ENCODE measurements around the gene ANKRD33. TPM values are rescaled to one million over a fixed set of nuclear protein-coding genes. Genes with fewer than 3 reads are reported as not detected.

The ANKRD33 gene
- total RNA-seq, 1 donor from 2014 or later, result not detected

DNA sequence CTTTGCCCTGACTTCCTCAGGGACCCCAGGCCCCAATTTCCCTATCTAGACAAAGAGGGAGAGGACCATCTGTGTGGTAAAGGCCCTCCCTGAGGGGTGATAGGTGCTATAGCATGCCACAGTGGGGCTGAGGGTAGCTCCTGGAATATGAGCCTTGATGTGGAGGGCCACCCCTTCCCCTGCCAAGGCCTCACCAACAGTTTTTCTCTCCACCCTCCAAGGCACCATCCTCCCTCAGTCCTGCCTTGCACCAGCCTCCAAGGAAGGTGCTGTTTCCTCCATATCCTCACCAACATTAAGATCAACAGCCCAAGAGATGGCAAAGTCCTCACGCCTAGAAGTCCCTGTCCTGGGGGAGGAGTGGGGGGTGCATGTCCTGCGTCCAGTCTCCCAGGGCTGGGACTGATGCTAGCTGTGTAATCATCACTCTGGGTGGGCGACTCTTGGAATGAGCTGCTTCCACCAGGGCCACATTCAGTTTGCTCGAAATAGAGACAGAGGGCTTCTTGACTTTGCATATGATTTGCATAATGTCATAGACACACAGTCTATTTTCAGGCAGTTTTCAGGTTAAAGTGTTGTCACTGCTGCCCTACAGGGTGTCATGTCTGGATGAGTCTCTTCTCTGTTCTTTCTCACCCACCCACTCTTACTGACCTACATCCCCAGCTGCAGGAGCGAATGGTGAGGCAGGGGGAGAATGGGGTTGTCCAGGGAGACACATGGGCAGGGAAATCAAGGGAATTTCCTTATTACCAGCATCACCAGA, 36.8 kb downstream of the ANKRD33 start:
- H3K36me3 Mint-ChIP-seq (ENCODE audit: unreplicated experiment), result no peaks in the 10 kb centered on the region
- peaks cover 16% of the 10 kb centered on the region for H3K4me1 Mint-ChIP-seq (ENCODE audit: low read depth, unreplicated experiment)
- no peak overlapping the region for H3K27ac Mint-ChIP-seq (ENCODE audit: unreplicated experiment)
- H3K4me3 Mint-ChIP-seq (ENCODE audit: unreplicated experiment), result no peak overlapping the region
- H3K9me3 Mint-ChIP-seq (ENCODE audit: unreplicated experiment), result no peaks in the 10 kb centered on the region
- TF ChIP-seq, protein P1, sequence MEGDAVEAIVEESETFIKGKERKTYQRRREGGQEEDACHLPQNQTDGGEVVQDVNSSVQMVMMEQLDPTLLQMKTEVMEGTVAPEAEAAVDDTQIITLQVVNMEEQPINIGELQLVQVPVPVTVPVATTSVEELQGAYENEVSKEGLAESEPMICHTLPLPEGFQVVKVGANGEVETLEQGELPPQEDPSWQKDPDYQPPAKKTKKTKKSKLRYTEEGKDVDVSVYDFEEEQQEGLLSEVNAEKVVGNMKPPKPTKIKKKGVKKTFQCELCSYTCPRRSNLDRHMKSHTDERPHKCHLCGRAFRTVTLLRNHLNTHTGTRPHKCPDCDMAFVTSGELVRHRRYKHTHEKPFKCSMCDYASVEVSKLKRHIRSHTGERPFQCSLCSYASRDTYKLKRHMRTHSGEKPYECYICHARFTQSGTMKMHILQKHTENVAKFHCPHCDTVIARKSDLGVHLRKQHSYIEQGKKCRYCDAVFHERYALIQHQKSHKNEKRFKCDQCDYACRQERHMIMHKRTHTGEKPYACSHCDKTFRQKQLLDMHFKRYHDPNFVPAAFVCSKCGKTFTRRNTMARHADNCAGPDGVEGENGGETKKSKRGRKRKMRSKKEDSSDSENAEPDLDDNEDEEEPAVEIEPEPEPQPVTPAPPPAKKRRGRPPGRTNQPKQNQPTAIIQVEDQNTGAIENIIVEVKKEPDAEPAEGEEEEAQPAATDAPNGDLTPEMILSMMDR (IDR thresholded peaks at IDR 0.05; ENCODE audit: partially characterized antibody, unreplicated experiment), result no peak
- peaks cover 4% of the 10 kb centered on the region for H3K27me3 Mint-ChIP-seq (ENCODE audit: unreplicated experiment)
- DNase-seq, result no peak

DNA sequence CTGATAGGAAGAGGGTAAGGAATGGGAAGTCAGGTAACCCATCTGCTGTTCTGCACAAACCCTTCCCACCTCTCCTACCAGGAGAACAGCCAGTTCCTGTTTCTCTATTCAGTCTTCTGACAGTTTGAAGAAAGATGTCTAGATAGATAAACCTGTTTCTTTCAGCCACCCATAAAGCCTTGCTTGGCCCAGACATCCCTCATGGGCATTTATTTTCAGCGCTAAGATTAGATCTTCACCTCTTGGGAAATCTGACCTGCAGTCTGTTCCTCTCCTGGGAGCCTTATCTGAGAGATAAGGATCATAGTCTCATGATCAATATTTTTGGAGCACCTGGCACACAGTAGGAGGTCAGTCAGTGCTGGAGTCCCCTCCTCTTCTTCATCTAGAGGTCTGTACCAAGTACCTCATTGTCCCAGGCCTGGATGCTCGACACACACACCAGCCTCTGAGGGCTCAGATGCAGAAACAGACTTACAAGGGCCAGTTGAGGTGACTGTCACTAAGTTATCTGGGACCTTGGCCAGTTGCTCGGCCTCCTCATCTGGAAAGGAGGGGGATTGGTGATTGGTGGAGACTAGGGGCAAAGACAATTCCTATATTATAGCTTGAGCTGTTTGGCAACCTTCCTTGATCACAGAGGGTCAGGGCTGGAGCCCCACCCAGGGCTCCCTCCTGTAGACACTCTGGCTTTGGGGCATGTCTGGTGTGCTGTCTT, 37.6 kb downstream of the ANKRD33 start:
- Mint-ChIP-seq H3K27ac (ENCODE audit: unreplicated experiment) (no peak overlapping the region), H3K4me3 (ENCODE audit: unreplicated experiment) (no peak overlapping the region), H3K4me1 (ENCODE audit: low read depth, unreplicated experiment) (peaks cover 13% of the 10 kb centered on the region), H3K27me3 (ENCODE audit: unreplicated experiment) (peaks cover 2% of the 10 kb centered on the region), H3K36me3 (ENCODE audit: unreplicated experiment) (no peaks in the 10 kb centered on the region), H3K9me3 (ENCODE audit: unreplicated experiment) (no peaks in the 10 kb centered on the region)
- DNase-seq, result no peak
- TF ChIP-seq, protein P1 (IDR thresholded peaks at IDR 0.05; ENCODE audit: partially characterized antibody, unreplicated experiment), result no peak

DNA sequence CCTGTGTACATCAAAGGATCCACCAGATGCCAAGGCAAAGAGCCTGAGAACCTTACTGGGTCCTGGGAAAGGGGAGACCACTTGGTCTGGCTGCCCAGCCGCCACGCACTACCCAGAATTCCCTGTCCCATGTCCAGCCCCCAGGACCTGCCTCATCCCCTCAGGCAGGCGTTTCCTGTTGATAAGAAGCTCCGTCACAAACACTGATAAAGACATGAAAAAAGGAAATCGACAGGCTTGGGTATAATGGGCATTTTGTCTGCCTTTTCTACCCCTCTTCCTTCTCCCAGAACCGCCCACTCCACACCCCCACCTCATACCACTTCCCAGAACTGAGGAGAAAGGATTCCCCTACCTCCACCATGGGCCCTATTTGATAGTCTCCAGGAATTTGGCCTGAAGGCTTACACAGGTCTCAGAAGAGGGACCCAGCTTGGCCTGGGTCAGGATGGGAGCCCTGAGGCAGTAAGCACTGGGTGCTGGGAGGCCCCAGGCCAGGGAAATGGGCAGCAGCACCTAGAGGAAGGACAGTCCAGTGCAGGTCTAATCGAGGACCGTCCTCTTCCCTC, 38.2 kb downstream of the ANKRD33 start:
- Mint-ChIP-seq H3K27me3 (ENCODE audit: unreplicated experiment) (no peaks in the 10 kb centered on the region), H3K4me3 (ENCODE audit: unreplicated experiment) (no peak overlapping the region), H3K9me3 (ENCODE audit: unreplicated experiment) (no peaks in the 10 kb centered on the region), H3K4me1 (ENCODE audit: low read depth, unreplicated experiment) (peaks cover 11% of the 10 kb centered on the region), H3K27ac (ENCODE audit: unreplicated experiment) (no peak overlapping the region), H3K36me3 (ENCODE audit: unreplicated experiment) (no peaks in the 10 kb centered on the region)
- TF ChIP-seq, protein P1 (IDR thresholded peaks at IDR 0.05; ENCODE audit: partially characterized antibody, unreplicated experiment), result no peak
- no peak for DNase-seq

DNA sequence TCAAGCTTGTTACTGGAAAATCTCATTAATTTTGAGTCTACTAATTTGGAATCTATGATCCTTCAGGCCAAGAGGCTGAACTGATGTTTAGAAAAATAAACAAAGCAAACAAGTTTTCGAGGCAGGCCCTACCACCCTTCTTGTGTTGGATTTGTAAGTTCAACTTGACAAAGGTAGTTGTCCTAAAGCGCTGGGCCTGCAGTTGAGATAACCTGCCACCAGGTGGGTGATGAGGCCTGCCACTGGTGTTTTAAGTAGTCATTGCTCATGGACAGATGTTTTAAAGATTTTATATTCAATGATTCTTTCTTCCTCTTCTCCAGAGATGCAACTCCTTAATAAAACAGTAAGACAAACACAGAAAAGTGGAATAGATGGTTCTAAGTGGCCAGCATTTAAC, 38.8 kb downstream of the ANKRD33 start:
- H3K9me3 Mint-ChIP-seq (ENCODE audit: unreplicated experiment), result no peaks in the 10 kb centered on the region

More for the DNA sequence above, 38.8 kb downstream of the ANKRD33 start:
- Mint-ChIP-seq H3K27me3 (ENCODE audit: unreplicated experiment) (no peaks in the 10 kb centered on the region), H3K27ac (ENCODE audit: unreplicated experiment) (no peak overlapping the region), H3K36me3 (ENCODE audit: unreplicated experiment) (no peaks in the 10 kb centered on the region), H3K4me1 (ENCODE audit: low read depth, unreplicated experiment) (peaks cover 11% of the 10 kb centered on the region), H3K4me3 (ENCODE audit: unreplicated experiment) (no peak overlapping the region)
- no peak for DNase-seq
- TF ChIP-seq, protein P1 (IDR thresholded peaks at IDR 0.05; ENCODE audit: partially characterized antibody, unreplicated experiment), result peak; percentile 61

Measured in glutamatergic neuron (in vitro differentiated cells).